GM21423 (cell line): ENCODE data around the gene KRTAP10-1.

Source experiments
- ATAC-seq: cut with Tn5 transposase; IDR thresholded peaks from one replicate; pipeline ENCODE4 v1.9.1; 2021; ENCODE audit warnings: mild to moderate bottlenecking, moderate library complexity; ENCODE audit not compliant: unreplicated experiment

KRTAP10-1 gene

DNA sequence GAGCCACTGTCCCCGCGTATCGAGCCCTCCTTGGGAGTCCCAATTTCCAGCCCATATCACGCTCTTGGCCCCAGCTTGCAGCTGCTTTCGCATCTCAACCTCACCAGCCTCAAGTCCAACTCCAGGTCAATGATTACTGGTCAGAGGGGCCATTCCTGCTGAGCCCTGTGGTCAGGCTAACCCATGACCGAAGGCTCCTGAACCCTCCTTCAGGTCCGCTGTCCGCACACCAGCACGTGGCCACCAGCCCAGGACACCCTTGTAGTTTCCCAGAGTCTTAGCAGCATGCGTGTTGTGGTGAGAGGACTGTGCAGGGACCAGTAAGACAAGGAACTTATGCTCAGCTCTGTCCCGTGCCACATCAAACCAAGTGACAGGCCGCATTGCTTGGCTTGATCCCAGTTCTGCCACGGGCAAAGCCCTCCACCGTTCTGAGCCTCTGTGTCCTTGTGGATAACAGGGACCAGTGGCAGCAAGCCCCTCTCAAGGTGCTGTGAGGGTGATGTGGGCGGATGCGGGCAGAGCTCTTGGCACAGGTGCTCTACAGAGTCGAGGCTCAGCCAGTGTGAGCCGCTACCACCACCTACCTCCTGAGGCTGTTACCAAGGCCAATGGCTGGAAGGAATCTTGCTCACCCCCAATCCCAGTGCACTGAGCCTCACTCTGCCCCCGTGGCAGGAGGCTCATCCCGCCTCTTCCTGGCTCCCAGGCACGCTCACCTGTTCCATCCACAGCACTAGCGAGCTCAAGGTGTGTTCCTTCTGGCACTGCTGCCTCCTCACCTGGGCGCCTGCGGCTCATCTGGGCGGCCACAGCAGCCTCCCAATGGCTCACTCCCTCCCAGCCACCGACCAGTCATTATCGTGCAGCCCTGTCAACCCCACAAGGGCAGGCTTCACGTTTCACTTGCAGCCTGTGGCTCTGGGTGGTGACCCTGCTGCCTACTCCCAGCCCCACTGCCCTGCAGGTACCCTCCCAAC is 20.4 kb downstream of the KRTAP10-1 start:
- no peak for ATAC-seq

DNA sequence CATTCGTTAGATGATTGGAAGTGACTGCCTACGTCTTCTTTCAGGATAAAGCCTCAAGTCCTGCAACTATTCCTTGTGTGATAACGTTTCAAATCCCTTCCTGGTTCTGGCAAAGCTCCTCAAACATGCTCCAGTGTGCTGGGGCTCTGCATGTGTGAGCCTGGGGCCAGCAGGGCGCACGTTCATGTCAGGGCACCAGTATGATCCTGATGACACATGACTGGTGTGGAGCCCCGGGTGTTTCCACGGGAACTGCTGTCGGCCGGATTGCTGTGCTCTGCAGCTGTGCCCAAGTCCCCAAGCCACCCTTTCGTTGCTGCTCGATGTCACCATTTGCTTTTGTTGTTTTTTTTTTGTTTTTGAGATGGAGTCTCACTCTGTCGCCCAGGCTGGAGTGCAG is 21.3 kb downstream of the KRTAP10-1 start:
- ATAC-seq = no peak

DNA sequence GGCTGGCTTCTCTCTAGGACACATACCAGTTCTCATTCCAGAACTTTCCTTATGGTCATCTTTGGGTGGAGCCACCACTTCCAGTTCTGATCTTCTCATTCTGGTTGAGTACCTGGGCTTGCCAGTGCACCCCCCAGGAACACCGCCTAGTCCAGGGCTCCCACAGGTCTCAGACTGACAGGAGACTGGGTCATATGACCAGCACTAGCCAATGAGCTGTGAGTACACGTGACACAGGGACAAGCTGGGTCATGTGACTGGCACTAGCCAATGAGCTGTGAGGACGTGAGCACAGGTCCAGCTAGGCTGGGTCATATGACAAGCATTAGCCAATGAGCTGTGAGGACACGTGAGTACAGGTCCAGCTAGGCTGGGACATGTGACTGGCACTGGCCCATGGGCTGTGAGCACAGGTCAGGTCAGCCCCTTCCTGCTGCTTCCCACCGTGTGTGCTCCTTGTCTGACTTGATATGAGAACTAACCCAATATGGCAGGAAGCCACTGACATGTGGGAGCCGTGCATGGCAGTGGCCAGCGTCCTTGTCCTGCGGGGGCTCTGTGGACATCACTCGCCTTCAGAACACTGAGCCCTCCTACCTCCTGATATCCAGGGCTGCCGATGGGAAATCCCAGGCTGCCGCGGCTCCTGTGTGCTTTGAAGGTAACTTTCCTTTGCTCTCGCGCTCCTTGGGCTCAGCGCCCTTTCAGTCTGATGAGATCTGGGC is 22.7 kb downstream of the KRTAP10-1 start:
- ATAC-seq = no peak

DNA sequence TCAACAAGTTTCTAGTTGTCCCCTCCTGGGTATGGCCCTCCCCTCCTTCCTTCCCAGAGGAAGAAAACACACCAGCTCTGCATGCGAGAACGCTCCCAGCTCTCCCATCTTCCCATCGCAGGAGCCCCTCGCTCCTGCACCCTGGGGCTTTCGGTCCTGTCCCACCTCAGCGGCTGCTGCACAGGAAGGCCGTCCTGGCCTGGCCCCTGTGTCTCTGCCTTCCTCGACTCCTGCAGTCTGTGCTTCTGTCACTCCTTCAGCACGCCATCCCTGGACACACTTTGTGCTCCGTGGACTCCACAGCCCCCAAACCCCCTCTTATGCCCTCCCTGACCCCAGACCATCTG is 23.2 kb downstream of the KRTAP10-1 start:
- ATAC-seq = no peak

DNA sequence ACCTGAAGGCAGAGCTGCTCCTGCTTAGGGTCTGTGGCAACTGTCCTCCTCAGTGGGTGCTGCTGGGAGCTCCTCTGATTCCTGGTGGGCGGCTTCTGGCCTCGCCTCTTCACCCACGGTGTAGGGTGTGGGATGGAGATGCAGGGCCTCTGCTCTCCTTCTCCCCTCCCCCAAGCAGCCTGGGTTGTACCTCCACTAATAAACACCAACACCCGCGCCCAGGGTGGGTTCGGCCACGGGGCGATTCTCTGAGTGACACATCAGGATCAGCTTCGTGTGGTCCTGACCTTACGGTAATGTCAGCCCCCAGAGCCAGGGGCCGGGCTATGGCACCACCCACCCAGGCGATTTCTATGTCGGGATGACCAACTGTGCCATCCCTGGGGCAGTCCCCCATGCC is 23.7 kb downstream of the KRTAP10-1 start:
- no peak for ATAC-seq

DNA sequence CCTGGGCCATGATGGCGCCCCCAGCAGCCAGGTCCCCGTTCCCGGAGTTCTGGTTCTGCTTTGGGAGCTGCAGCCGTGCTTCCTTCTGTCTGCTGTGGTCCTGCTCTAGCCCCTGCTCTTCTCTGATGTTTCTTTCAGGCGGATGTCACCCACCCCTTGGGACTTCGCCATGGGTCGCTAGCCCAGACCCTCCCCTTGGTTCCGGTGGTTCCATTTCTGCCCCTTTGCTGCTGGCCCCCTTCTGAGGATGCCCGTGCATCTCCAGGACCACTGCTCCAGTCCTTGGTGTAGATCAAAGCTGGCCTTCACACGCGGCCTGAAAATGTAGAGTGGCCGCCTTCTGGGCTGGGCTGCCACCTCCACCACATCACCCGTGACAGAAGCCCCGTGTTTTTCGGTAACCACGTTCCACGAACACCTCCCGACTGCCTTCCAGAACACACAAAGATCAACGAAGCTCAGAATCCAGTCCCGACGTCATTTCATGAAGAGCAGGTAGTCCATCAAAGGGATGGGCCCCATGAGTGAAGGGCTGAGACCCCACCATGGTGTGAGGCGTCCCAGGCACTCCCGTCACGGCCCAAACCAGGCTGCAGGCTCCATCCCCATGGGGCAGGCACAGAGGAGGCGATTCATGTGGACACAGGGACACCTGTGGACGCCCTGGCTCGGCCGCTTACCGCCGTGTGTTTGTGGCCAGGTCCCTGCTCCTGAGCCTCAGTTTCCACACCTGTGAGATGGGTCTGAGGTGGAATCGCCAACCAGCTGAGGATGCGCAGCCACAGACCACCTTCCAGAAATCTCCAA is 24.4 kb downstream of the KRTAP10-1 start:
- ATAC-seq = no peak

DNA sequence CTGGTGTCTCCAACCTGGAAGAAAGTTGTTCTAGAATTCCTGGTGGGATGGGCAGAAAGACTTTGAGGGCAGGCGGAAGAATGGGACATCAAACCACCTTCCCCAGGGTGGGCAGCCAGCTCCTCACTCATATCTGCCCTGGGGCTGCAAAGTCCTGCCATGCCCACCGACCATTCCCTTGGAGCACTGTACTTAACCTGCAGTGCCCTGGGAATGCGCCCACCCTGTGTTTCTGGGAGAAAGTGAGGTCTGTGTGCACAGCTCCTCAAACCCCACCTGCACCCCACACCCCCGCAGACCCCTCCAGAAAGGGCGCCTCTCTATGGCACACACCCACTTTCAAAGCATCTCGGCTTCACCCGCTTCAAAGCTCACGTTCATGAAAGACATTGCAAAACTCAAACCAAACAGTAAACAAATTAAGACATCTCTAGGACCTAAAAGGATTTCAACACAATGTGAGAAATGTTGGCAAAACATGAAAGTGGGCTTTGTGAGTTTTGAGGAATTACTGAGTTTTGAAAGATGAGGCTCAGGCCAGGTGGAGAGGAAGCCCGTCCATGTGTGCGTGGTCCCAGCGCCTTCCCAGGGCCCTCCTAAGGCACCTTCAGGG is 25.1 kb downstream of the KRTAP10-1 start:
- no peak for ATAC-seq

DNA sequence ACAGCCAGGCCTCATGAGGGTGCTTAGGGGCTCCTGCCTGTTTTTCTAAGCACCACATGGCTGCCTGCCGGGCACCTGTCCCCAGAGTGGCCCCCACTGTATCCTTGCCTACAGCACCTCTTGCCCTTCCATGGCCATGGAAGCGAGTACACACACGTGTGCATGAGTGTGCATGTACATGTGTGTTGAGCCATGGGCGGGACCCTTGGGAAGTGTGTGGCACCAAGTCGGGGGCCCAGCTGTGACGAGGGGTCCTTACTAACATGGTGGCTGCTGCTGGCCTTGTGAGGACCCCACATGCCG is 25.8 kb downstream of the KRTAP10-1 start:
- ATAC-seq = no peak

DNA sequence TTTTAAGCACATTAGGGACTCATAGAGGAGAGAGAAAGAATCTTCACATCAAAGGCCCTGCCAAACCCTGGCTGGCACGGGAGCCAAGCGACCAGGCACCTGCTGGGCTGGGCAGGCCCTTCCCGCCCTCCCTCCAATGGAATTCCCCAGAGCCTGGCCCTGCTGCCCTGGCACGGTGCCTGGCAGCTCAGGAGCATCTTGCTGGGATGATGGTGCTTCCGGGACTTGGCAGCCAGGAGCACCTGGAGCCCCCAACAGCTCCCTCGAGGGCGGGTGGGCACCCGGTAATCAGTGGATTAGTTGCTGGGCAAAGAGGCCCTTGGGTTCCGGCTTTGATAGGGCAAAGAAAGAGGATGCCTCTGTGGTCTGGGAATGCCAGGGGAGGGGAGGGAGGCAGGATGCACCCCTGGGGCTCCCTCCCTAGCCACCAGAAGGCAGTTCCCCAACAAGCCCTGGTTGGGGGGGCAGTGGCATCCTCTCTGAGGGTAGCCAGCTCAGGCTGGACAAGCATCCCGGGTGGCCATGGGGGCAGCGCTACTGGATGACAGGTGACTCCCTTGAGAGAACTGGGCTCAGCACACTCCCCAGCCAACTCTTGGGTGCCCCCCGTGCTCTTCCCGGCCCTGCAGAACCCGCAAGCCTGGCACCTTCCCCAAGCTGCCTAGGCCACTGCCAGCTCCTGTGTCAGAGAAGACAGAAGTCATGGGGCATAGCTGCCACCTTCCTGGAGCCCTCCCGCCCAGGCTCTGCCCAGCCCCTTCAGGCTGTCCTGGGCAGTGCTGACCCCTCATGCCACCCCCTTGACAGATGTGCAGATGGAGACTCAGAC is 26.4 kb downstream of the KRTAP10-1 start:
- no peak for ATAC-seq

DNA sequence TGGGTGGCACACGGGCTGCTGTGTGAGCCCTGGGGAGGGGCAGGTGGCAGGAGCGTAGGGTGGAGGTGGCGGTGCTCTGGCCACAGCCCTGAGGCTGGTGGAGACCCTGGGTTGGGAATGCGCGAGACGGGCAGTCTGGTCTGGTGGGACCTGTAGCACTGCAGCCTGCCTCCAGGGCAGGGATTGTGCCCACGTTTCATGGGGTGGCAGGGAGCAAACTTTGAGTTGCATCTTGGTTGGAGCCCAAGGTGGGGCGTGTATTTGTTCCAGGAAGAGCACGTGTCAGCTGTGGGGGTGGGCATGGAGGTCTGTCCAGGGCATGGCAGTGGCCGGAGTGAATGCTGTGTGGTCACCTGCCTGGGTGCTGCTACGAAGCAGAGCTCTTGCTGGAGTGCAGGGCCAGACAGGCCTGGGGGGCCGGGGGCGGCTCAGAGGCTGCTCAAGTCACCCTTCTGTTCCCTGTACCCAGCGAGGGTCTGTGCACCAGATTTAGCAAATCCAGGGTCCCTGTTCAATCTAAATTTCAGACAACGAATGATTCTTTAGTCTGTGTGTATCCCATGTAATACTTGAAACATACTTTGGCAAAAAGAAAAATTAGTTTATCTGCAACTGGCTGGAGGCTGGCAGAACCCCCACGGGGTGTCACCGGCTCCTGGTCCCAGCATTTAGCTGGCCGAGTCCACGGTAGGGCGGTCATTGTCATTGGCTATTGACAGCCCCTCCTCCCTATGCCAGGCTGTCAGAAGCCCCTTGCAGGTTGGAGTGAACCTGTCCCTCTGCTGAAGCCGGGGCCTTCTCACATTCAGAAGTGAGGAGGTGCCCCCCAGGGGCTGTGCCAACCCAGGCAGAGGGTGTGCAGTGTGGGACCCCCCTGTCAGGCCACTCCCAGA is 27.3 kb downstream of the KRTAP10-1 start:
- ATAC-seq = no peak

DNA sequence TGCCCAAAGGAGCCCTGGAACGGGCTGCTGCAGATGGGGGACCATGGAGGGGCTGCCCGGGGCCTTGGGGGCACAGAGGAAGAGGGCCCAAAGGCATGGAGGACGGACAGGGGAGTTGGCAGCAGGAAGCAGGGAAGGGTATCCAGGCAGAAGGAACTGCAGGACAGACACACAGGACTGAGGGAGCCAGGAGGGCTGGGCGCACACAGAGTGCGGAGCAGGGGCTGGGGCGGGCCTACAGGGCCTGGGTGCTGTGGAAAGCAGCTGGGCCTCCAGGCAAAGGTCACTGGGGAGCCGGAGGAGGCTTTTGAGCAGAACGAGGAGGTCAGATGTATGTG is 28.1 kb downstream of the KRTAP10-1 start:
- no peak for ATAC-seq

DNA sequence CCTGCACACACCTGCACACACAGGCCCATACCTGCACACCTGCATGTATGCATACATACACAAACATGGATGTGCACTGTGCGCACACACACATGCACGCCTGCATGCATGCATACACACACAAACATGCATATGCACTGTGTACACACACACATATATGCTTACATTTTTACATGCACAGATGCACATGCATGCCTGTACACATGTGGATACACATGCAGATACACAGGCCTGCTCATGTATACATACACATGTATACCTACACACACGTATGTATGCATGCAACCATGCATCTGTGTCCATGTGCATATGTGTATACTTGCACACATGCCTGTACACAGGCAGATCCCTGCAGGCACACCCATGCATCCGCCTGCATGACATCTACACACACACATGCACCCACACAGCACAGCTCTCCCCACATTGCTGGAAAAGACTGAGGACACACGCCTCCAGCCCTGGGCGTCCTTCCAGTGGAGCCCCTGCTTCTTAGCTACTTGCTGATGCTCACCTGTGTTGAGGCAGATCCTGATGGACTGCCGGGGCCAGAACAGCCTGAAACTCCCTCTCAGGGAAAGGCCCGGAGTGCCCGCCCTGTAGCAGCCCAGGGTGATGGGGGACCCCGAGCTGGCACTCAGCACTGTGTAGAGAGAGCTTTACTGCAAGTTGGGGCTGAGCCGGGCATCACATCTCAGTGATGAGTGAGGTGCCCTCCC is 28.6 kb downstream of the KRTAP10-1 start:
- ATAC-seq = no peak

DNA sequence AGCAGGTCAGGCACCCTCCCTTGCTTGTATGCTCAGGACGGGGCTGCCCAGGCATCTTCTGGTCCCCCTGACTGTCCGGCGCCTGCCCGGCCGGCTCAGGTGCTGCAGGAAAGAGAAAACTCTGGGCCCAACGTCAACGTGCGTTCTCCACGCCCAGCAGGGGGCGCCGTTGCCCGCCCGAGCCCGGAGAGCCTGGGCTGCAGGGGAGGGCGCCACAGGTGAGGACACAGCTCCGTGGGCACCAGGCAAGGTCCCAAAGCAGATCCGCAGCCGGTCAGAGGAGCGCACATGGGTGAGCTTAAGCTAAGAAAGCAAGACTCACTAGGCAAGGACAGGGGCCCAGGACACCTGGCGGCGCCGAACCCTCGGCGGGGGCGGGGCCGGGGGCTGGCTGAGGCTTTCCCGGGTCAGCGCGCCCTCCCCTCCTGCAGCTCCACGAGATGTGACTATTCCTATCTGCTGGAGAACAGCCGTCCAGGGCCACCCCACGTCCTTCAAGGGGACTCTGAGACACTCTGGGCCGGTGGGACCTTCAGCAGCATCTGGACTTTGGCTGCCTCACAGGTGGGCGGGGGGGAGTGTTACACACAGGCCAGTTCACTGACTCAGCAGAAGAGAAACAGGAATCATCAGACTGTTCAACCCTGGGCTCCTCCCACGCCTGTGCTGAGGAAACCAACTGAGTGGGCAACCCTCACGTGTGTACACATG is 29.3 kb downstream of the KRTAP10-1 start:
- ATAC-seq = no peak

DNA sequence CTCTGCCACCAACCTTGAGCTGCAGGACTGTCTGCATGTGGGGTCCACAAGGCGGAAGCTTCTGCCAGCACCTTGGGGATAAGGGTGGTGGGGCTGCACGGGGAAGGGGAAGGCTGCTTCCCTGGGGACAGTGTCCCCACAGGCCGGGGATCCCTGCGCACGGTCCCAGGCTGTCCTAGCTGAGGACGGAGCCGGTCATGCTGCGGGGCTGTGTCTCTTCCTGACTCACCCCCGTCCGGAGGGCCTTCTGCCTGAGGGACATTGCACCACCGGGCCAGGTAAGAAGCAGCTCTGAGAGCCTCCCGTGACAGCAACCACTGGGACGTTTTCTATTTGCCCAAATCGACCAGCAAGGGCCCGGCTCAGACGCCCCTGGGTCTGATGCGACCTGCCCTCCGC is 29.9 kb downstream of the KRTAP10-1 start:
- no peak for ATAC-seq

DNA sequence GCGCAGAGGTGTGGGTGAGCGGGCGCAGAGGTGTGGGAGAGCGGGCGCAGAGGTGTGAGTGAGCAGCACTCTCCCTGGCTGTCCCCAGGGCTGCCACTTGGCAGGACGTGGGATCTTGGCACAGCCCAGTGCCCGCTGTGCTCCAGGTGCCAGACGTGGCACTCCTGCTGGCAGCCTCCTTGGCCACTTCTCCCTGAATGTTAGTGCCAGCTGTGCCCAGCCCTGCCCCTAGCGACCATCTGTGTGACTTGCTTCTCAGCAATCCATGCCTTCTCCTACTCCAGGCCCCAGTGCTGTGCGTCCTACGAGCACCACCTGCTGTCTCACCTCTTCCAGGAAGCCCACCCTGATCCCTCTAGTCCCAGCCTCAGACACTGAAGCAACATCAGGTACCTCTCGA is 30.5 kb downstream of the KRTAP10-1 start:
- no peak for ATAC-seq

DNA sequence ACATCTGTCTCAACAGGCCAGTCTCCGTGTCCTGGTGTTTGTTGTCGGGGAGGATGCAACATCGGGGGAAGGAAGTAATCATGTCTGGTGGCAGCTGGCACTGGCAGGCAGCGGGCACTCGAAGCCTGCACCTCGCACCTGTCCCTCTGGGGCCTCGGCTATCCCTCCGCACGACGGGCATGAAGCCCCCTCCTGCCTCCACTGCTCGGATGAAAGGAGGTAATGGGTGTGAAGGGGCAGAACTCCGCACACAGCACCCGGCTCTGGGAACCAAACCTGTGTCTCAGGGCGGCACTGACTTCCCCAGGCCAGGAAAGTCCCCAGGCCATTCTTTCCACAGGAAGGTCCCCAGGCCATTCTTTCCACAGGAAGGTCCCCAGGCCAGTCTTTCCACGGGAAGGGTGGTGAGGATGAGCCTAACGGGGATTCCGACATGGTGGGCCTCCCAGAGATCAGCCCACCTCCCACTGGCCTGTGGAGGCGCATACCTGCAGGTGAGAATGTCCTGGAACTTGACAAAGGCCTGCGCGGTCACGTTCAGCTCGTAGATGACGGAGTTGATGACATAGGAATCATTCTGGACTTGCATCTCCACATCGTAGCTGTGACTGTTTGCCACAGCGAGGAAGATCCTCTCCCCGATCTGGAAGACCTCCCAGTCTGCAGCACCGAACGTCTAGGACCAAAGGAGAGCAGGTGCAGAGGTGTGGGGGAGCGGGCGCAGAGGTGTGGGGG is 31.1 kb downstream of the KRTAP10-1 start:
- ATAC-seq = no peak

DNA sequence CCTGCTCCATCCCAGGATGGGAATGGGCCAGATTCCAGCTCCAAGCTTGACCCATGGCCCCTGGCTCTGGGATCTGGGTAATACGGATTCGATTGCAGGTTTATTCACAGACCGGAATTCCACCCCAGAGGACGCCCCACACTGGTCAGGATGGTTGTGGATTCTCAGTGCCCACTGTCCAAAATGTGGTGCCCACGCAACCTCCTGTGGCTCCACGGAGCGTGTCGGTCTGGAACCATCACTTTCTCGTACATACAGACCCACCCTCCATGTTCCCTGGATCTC is 31.6 kb downstream of the KRTAP10-1 start:
- no peak for ATAC-seq
